HL-60 (cell line): ENCODE results near the gene THAP3.

Experiments used
- GABPA ChIP-seq: IDR thresholded peaks from 2 replicates; pipeline ENCODE4 v1.6.1; 2012; ENCODE audit warnings: low read depth
- POLR2AphosphoS5 ChIP-seq: IDR thresholded peaks from 2 replicates; pipeline ENCODE4 v1.6.1; 2012; ENCODE audit warnings: low read depth
- TF ChIP-seq, protein P1 (sequence below): IDR thresholded peaks from one replicate; pipeline ENCODE4 v1.5.1; 2011; ENCODE audit warnings: low read length, control low read depth, inconsistent platforms; ENCODE audit not compliant: insufficient read depth

DNA sequence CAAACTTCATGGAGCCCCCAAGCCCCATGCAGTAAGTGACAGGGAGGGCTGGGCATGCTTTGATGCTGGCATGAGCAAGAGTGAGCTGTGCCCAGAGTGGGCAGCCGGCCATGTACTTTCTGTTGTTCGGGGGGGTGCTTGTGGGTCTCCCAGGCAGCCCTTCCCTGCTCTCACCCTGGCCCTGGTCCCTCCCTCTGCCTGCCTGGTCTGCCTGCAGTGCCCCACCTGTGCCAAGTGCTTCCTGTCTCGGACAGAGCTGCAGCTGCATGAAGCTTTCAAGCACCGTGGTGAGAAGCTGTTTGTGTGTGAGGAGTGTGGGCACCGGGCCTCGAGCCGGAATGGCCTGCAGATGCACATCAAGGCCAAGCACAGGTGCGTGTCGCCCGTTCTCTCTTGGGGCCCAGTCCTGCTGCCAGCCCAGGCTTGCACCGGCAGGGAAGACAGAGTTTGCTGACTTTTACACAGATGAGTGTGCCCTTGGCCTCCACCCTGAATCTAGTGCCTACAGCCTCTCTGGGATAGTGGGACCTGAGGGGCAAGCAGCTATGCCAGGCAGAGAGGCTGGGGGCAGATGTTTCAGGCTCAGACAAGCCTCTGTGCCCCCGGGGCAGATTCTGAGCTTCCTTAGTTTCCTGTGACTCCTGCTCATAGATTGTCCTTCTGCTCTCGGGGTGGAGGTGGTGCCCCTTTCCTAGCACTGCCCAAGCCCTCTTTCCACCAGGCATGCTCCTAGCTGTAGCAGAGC, 37.2 kb upstream of the THAP3 start:
- TF ChIP-seq, protein P1, sequence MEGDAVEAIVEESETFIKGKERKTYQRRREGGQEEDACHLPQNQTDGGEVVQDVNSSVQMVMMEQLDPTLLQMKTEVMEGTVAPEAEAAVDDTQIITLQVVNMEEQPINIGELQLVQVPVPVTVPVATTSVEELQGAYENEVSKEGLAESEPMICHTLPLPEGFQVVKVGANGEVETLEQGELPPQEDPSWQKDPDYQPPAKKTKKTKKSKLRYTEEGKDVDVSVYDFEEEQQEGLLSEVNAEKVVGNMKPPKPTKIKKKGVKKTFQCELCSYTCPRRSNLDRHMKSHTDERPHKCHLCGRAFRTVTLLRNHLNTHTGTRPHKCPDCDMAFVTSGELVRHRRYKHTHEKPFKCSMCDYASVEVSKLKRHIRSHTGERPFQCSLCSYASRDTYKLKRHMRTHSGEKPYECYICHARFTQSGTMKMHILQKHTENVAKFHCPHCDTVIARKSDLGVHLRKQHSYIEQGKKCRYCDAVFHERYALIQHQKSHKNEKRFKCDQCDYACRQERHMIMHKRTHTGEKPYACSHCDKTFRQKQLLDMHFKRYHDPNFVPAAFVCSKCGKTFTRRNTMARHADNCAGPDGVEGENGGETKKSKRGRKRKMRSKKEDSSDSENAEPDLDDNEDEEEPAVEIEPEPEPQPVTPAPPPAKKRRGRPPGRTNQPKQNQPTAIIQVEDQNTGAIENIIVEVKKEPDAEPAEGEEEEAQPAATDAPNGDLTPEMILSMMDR: no peak
- TF ChIP-seq POLR2AphosphoS5 (no peak), GABPA (no peak)
